Stimulated activated CD8-positive, alpha-beta memory T cell treated with anti-CD3 and anti-CD28 coated beads, Interleukin-2, amount 100 ng/mL, for 1 hour (primary cell): ENCODE data around the gene BRD3.

Experiments
- DNase-seq, 2 donors: peaks; one replicate each; pipeline ENCODE4 v3.0.0-alpha.2; 2020; ENCODE audit warnings: low read depth in 2 of 2

The BRD3 gene

GRCh38 chr9:134039386-134040175 is 28.2 kb downstream of the BRD3 start:
- no peak for DNase-seq

GRCh38 chr9:134037641-134038040 is 30.2 kb downstream of the BRD3 start:
- no peak for DNase-seq

- no peak for DNase-seq
Measured at GRCh38 chr9:134036130-134036529, 31.7 kb downstream of the BRD3 start.

GRCh38 chr9:134035041-134036039 is 32.5 kb downstream of the BRD3 start:
- DNase-seq = no peak

- DNase-seq = no peak
Measured at GRCh38 chr9:134034215-134035040, 33.4 kb downstream of the BRD3 start.

- DNase-seq = no peak
Measured at GRCh38 chr9:134033516-134034214, 34.2 kb downstream of the BRD3 start.

- no peak for DNase-seq
Measured at GRCh38 chr9:134032456-134033222, 35.2 kb downstream of the BRD3 start.

- no peak for DNase-seq
Measured at GRCh38 chr9:134031783-134032182, 36.0 kb downstream of the BRD3 start.

GRCh38 chr9:134030821-134031470 is 36.9 kb downstream of the BRD3 start:
- no peak for DNase-seq

- DNase-seq = no peak
Measured at GRCh38 chr9:134029248-134030226, 38.3 kb downstream of the BRD3 start.

GRCh38 chr9:134028575-134029247 is 39.1 kb downstream of the BRD3 start:
- no peak for DNase-seq

- DNase-seq = no peak
Measured at GRCh38 chr9:134028076-134028475, 39.8 kb downstream of the BRD3 start.

- DNase-seq = no peak
Measured at GRCh38 chr9:134027561-134027960, 40.3 kb downstream of the BRD3 start.

GRCh38 chr9:134026981-134027380 is 40.8 kb downstream of the BRD3 start:
- DNase-seq = no peak

- no peak for DNase-seq
Measured at GRCh38 chr9:134026581-134026980, 41.2 kb downstream of the BRD3 start.

- DNase-seq = peak; percentile 7 to 14
Measured at GRCh38 chr9:134025606-134026541, 42.0 kb downstream of the BRD3 start.
